Measurements from ENCODE around the gene PPM1H. TPM values are rescaled to one million over a fixed set of nuclear protein-coding genes. Genes with fewer than 3 reads are reported as not detected.

Gene PPM1H
- total RNA-seq, 1 experiment from 2014 or later = 12.0 TPM

- no peak for TF ChIP-seq EZH2phosphoT487 (IDR thresholded peaks at IDR 0.05; ENCODE audit: borderline replicate concordance, low read length)
- TF ChIP-seq CTCF (conservative IDR thresholded peaks at IDR 0.05; ENCODE audit: low read depth, low read length) = no peak
- no peak for TF ChIP-seq EZH2 (IDR thresholded peaks at IDR 0.05; ENCODE audit: low read length, unreplicated experiment)
- H3K27ac ChIP-seq (ENCODE audit: low read length) = no peak overlapping the region
- DNase-seq = no peak
- CTCF ChIA-PET = interaction anchor here (0.9 kb wide), 1 partner anchor 311 kb away, joined by 4 read pairs; no protein-coding TSS in a partner anchor
- no peaks in the 10 kb centered on the region for H3K9me2 ChIP-seq (replicated peaks; ENCODE audit: low read length)
- H3K9me3 ChIP-seq (ENCODE audit: low read length) = no peaks in the 10 kb centered on the region
- H3K4me1 ChIP-seq (ENCODE audit: insufficient read depth, low read length) = peaks cover 3% of the 10 kb centered on the region
- intact Hi-C loops (cut with micrococcal nuclease) = no loop called here
- no peaks in the 10 kb centered on the region for H3K36me3 ChIP-seq (ENCODE audit: low read depth, low read length)
- peaks cover 18% of the 10 kb centered on the region; the same call in 1 of the 2 replicates for H3K79me2 ChIP-seq (ENCODE audit: low read length)
- POLR2A ChIA-PET (ENCODE audit: unreplicated experiment) = no interaction called here
- H3F3A ChIP-seq (ENCODE audit: low read length, unreplicated experiment) = no peaks in the 10 kb centered on the region
- no peaks in the 10 kb centered on the region for H3K27me3 ChIP-seq (ENCODE audit: low read length)
- H3K4me3 ChIP-seq (ENCODE audit: low read length) = no peak overlapping the region
- no peaks in the 10 kb centered on the region for H4K20me1 ChIP-seq (ENCODE audit: low read length)
- no peak overlapping the region for H3K4me2 ChIP-seq (ENCODE audit: low read length)
- no peak overlapping the region for H2AFZ ChIP-seq (ENCODE audit: low read length)
- no TSS peak for BruUV-seq (replicated peaks)
- H3K9ac ChIP-seq (ENCODE audit: low read length) = no peak overlapping the region
- no peak for ATAC-seq
These were observed 41.7 kb downstream of the PPM1H start for GRCh38 chr12:62893276-62893675.

GRCh38 chr12:62891805-62892549 lies 43.0 kb downstream of the PPM1H start:
- BruUV-seq (replicated peaks) = no TSS peak

More at GRCh38 chr12:62891805-62892549, 43.0 kb downstream of the PPM1H start:
- intact Hi-C loops (cut with micrococcal nuclease) = no loop called here
- H3K36me3 ChIP-seq (ENCODE audit: low read depth, low read length) = no peaks in the 10 kb centered on the region
- DNase-seq (no peak), ATAC-seq (no peak)
- H3K27ac ChIP-seq (ENCODE audit: low read length) = no peak overlapping the region
- H3F3A ChIP-seq (ENCODE audit: low read length, unreplicated experiment) = no peaks in the 10 kb centered on the region
- H3K79me2 ChIP-seq (ENCODE audit: low read length) = 0 out of 2 replicates have a peak, but pooled peaks cover 10% of the 10 kb centered on the region
- H3K27me3 ChIP-seq (ENCODE audit: low read length) = no peaks in the 10 kb centered on the region
- no peak overlapping the region for H3K4me2 ChIP-seq (ENCODE audit: low read length)
- no peak overlapping the region for H3K4me3 ChIP-seq (ENCODE audit: low read length)
- CTCF ChIA-PET = no interaction called here
- no peak overlapping the region for H3K9ac ChIP-seq (ENCODE audit: low read length)
- H3K9me2 ChIP-seq (replicated peaks; ENCODE audit: low read length) = no peaks in the 10 kb centered on the region
- TF ChIP-seq EZH2phosphoT487 (IDR thresholded peaks at IDR 0.05; ENCODE audit: borderline replicate concordance, low read length) (no peak), CTCF (conservative IDR thresholded peaks at IDR 0.05; ENCODE audit: low read depth, low read length) (no peak)
- no peak overlapping the region for H2AFZ ChIP-seq (ENCODE audit: low read length)
- no peaks in the 10 kb centered on the region for H4K20me1 ChIP-seq (ENCODE audit: low read length)
- no peaks in the 10 kb centered on the region for H3K9me3 ChIP-seq (ENCODE audit: low read length)
- POLR2A ChIA-PET (ENCODE audit: unreplicated experiment) = no interaction called here
- no peaks in the 10 kb centered on the region for H3K4me1 ChIP-seq (ENCODE audit: insufficient read depth, low read length)
